ENCODE measurements around the gene PSME2.

- no peak for TF ChIP-seq CTCF (IDR thresholded peaks at IDR 0.05; ENCODE audit: poor library complexity, severe bottlenecking)
- TF ChIP-seq POLR2AphosphoS5 (IDR thresholded peaks at IDR 0.05): no peak
- TF ChIP-seq EZH2 (IDR thresholded peaks at IDR 0.05; ENCODE audit: borderline replicate concordance, insufficient read depth, low read length, poor library complexity, severe bottlenecking): no peak
- TF ChIP-seq SMC3 (conservative IDR thresholded peaks at IDR 0.05; ENCODE audit: poor library complexity): no peak
- no peak for TF ChIP-seq TAF1 (IDR thresholded peaks at IDR 0.05; ENCODE audit: low read depth)
Observed at GRCh38 chr14:24164518-24164991, 18.1 kb upstream of the PSME2 start.

Measured in neural cell (in vitro differentiated cells).